Mesangial cell (primary cell): ENCODE measurements around the gene ZNF705A. TPM values are rescaled to one million over a fixed set of nuclear protein-coding genes. Genes with fewer than 3 reads are reported as not detected.

ENCODE experiments used
- total RNA-seq: library from RNA; depleted of rRNA; stranded (reverse); fragments of >200 nt; gene quantifications from 2 replicates; pipeline ENCODE4 v1.2.3, GENCODE V29; 2015

ZNF705A gene
- total RNA-seq: not detected in 2 replicates

GRCh38 chr12:8156845-8157244 is at the start of gene ZNF705A:
Gene ZNF705A, plus strand, starts transcription at chr12:8157015. Its CDS starts 15,611 bp downstream, at chr12:8172626.

GRCh38 chr12:8123124-8123912 is 33.5 kb upstream of the ZNF705A start, which contains the start of gene CLEC4A:
Gene CLEC4A, plus strand, starts transcription at chr12:8123617. Its CDS starts 262 bp downstream, at chr12:8123879.

DNA sequence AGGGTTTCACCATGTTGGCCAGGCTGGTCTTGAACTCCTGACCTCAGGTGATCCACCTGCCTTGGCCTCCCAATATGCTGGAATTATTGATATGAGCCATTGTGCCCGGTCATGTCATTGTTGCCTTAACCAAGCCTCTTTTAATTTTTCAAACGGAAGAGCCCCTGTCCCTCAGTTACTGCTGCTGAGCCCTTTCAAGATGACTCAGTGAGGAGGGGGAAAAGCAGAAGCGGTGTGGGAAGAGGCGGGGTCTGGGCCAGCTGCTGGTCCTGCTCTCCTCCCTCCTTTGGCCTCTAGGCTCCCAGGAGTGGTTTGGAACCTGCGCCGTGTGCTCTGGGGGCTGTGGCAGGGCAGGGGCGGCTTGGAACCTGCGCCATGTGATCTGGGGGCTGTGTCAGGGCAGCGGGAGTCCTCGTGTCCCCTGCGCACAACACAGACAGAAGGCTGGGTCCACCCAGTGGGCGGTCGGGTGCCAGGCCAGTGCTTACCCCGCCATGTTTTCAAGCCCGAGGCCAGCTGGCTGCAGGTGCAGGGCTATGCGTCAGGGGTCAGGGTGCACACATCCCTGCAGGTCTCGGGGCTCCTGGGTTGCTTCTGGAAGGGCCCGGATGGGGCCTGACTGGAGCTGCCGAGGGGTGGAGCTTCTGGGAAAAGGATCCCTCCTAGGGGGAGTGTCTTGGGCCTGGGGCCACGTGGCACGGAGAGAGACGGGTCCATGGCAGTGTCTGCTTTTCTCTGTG is 70.3 kb downstream of the ZNF705A start, which contains the start of gene FAM90A1:
Gene FAM90A1, minus strand, starts transcription at position 627 of the 740 bp plus-strand sequence. CDS start 2,786 bp downstream, outside the sequence.

Other genes with a start within 250 kb of the ZNF705A start
- gene SLC2A3, start 220.8 kb upstream of the ZNF705A start, total RNA-seq: 10.4 and 16.6 TPM in 2 replicates
- 10.4 and 12.2 TPM in 2 replicates for gene FOXJ2, start 124.3 kb upstream of the ZNF705A start, total RNA-seq
- 0.13 and 0.16 TPM in 2 replicates for gene C3AR1, start 90.7 kb upstream of the ZNF705A start, total RNA-seq
- 25.5 and 26.9 TPM in 2 replicates for gene NECAP1, start 74.7 kb upstream of the ZNF705A start, total RNA-seq
- not detected in 2 replicates for gene CLEC4A, start 33.4 kb upstream of the ZNF705A start, total RNA-seq
- gene FAM90A1, start 70.6 kb downstream of the ZNF705A start, total RNA-seq: 0.16 and 0.25 TPM in 2 replicates